Tibial artery (tissue), 4 donors: ENCODE data around the gene CDC123.

Experiments
- DNase-seq, 2 donors: peaks; one replicate each; pipeline ENCODE4 v3.0.0-alpha.2; 2019
- H3K27ac ChIP-seq, 2 donors: fragments of 200-600 bp; sonication (generic) in 1 of 2; 1 replicate in 1 of 2; 2 replicates in 1 of 2; pipeline ENCODE4 v1.5.1; 2018 to 2019; ENCODE audit warnings: mild to moderate bottlenecking in 1 of 2
- H3K27me3 ChIP-seq, 2 donors: fragments of 200-600 bp; sonication (generic) in 1 of 2; one replicate each; pipeline versions ENCODE4 v1.5.1 to v1.6.0; 2016 to 2019
- H3K36me3 ChIP-seq, 3 donors: fragments of 200-600 bp; sonication (generic) in 2 of 3; one replicate each; pipeline ENCODE4 v1.5.1; 2016 to 2019; ENCODE audit warnings: mild to moderate bottlenecking in 2 of 3
- H3K4me1 ChIP-seq, 4 donors: fragments of 200-600 bp; sonication (generic) in 2 of 4; 1 replicate in 3 of 4; 2 replicates in 1 of 4; pipeline ENCODE4 v1.5.1; 2016 to 2019
- H3K4me3 ChIP-seq, 2 donors: fragments of 200-600 bp; sonication (generic) in 1 of 2; 1 replicate in 1 of 2; 2 replicates in 1 of 2; pipeline ENCODE4 v1.5.1; 2018 to 2019; ENCODE audit warnings: mild to moderate bottlenecking in 2 of 2
- H3K9me3 ChIP-seq, 3 donors: fragments of 200-600 bp; sonication (generic) in 1 of 3; one replicate each; pipeline ENCODE4 v1.5.1; 2016 to 2019
- CTCF ChIP-seq, 2 experiments: fragments of 200-600 bp in 1 of 2; fragments of 450-650 bp in 1 of 2; IDR thresholded peaks; one replicate each; pipeline ENCODE4 v1.5.1; 2017 to 2019; ENCODE audit warnings: antibody characterized with exemption in 2 of 2, mild to moderate bottlenecking in 1 of 2, moderate library complexity in 1 of 2
- intact Hi-C: fragments of 100-400 bp; cut with DNase I; formaldehyde crosslinking; loops from one replicate; pipeline ENCODE4 v1.15.0; 2023; ENCODE audit warnings: low total_unique reads

Gene CDC123

GRCh38 chr10:12193193-12193592 is 2.8 kb upstream of the CDC123 start:
- no peak for DNase-seq
- intact Hi-C loops = no loop called here
- H3K4me3 ChIP-seq = no peak overlapping the region
- H3K27me3 ChIP-seq = no peaks in the 10 kb centered on the region
- H3K4me1 ChIP-seq = peaks cover 0 to 61% (median 28%) of the 10 kb centered on the region in 4 donors
- H3K9me3 ChIP-seq = no peaks in the 10 kb centered on the region
- peaks cover 0 to 5% (median 0%) of the 10 kb centered on the region in 3 donors for H3K36me3 ChIP-seq
- no peak for TF ChIP-seq CTCF (IDR thresholded peaks at IDR 0.05)
- no peak overlapping the region for H3K27ac ChIP-seq

- DNase-seq = peak; percentile 71 to 81
- Histone ChIP-seq H3K27me3 (no peaks in the 10 kb centered on the region), H3K4me3 (peak overlapping the region; percentile 80 to 87), H3K36me3 (peaks cover 2 to 13% (median 5%) of the 10 kb centered on the region in 3 donors), H3K9me3 (no peaks in the 10 kb centered on the region), H3K27ac (peak overlapping the region; percentile 83 to 91), H3K4me1 (peaks cover 0 to 53% (median 29%) of the 10 kb centered on the region in 4 donors)
- no peak for TF ChIP-seq CTCF (IDR thresholded peaks at IDR 0.05)
- intact Hi-C loops = no loop called here
These were observed 1.2 kb upstream of the CDC123 start for GRCh38 chr10:12194752-12195271.

GRCh38 chr10:12195281-12195602 is 746 bp upstream of the CDC123 start:
- H3K4me1 ChIP-seq = peaks cover 0 to 49% (median 29%) of the 10 kb centered on the region in 4 donors
- intact Hi-C loops = no loop called here

GRCh38 chr10:12196531-12197211 is 683 bp downstream of the CDC123 start:
- intact Hi-C loops = no loop called here
- Histone ChIP-seq H3K27ac (peak overlapping the region; percentile 83 to 91), H3K4me3 (peak overlapping the region; percentile 80 to 87), H3K4me1 (peaks cover 0 to 42% (median 29%) of the 10 kb centered on the region in 4 donors), H3K27me3 (no peaks in the 10 kb centered on the region), H3K36me3 (peaks cover 4 to 28% (median 5%) of the 10 kb centered on the region in 3 donors), H3K9me3 (no peaks in the 10 kb centered on the region)
- TF ChIP-seq CTCF (IDR thresholded peaks at IDR 0.05) = no peak
- no peak for DNase-seq

More at GRCh38 chr10:12195281-12195602, 746 bp upstream of the CDC123 start:
- DNase-seq = no peak
- H3K4me3 ChIP-seq = peak overlapping the region; percentile 80 to 87
- no peaks in the 10 kb centered on the region for H3K27me3 ChIP-seq
- no peaks in the 10 kb centered on the region for H3K9me3 ChIP-seq
- peak overlapping the region; percentile 83 to 91 for H3K27ac ChIP-seq
- peaks cover 4 to 14% (median 5%) of the 10 kb centered on the region in 3 donors for H3K36me3 ChIP-seq
- TF ChIP-seq CTCF (IDR thresholded peaks at IDR 0.05) = no peak

- no peak for TF ChIP-seq CTCF (IDR thresholded peaks at IDR 0.05)
- no peaks in the 10 kb centered on the region for H3K27me3 ChIP-seq
- intact Hi-C loops = no loop called here
- H3K27ac ChIP-seq = no peak overlapping the region
- peaks cover 8 to 43% (median 10%) of the 10 kb centered on the region in 3 donors for H3K36me3 ChIP-seq
- H3K9me3 ChIP-seq = no peaks in the 10 kb centered on the region
- DNase-seq = no peak
- H3K4me3 ChIP-seq = no peak overlapping the region
- H3K4me1 ChIP-seq = peaks cover 0 to 35% (median 28%) of the 10 kb centered on the region in 4 donors
These were observed 2.2 kb downstream of the CDC123 start for GRCh38 chr10:12198156-12198555.
